Epidermal melanocyte (primary cell): ENCODE data around the gene NAALAD2.
"Not testable (repeated sequence)": the region's sequence is repeated elsewhere in the genome, so short reads cannot be mapped to it uniquely, and the experiment has no call there.

Source experiments
- DNase-seq: peaks from one replicate; pipeline ENCODE4 v3.0.0; 2011; ENCODE audit warnings: low spot score; ENCODE audit not compliant: insufficient read length

The NAALAD2 gene

GRCh38 chr11:90134478-90135003, at the start of gene NAALAD2:
Gene NAALAD2, plus strand, starts transcription at chr11:90134663. Its CDS starts 96 bp downstream, at chr11:90134759.
- peak; percentile 17 for DNase-seq

GRCh38 chr11:90085650-90086049, 48.8 kb upstream of the NAALAD2 start, which contains the start of gene UBTFL1:
Gene UBTFL1, plus strand, starts transcription at chr11:90085950. Its CDS starts 0 bp downstream, at chr11:90085950.
- DNase-seq = not testable (repeated sequence)

GRCh38 chr11:90088731-90089130, 45.7 kb upstream of the NAALAD2 start:
- DNase-seq = not testable (repeated sequence)

GRCh38 chr11:90095230-90095924, 39.1 kb upstream of the NAALAD2 start:
- DNase-seq = not testable (repeated sequence)

GRCh38 chr11:90098261-90098660, 36.2 kb upstream of the NAALAD2 start:
- DNase-seq = not testable (repeated sequence)

GRCh38 chr11:90100431-90100830, 34.0 kb upstream of the NAALAD2 start:
- DNase-seq = no peak

- DNase-seq = no peak
These were observed 20.9 kb upstream of the NAALAD2 start for GRCh38 chr11:90113541-90113940.

- DNase-seq = no peak
These were observed 14.3 kb upstream of the NAALAD2 start for GRCh38 chr11:90120191-90120590.

GRCh38 chr11:90124371-90124770, 10.1 kb upstream of the NAALAD2 start:
- no peak for DNase-seq

GRCh38 chr11:90124946-90125345, 9.5 kb upstream of the NAALAD2 start:
- no peak for DNase-seq

GRCh38 chr11:90133560-90134477, 644 bp upstream of the NAALAD2 start:
- DNase-seq = no peak

GRCh38 chr11:90135016-90135415, 553 bp downstream of the NAALAD2 start:
- no peak for DNase-seq

GRCh38 chr11:90148900-90149299, 14.4 kb downstream of the NAALAD2 start:
- no peak for DNase-seq

- DNase-seq = not testable (repeated sequence)
These were observed 32.6 kb downstream of the NAALAD2 start for GRCh38 chr11:90166982-90167573.

GRCh38 chr11:90167704-90168103, 33.2 kb downstream of the NAALAD2 start:
- DNase-seq = not testable (repeated sequence)

GRCh38 chr11:90168571-90168970, 34.1 kb downstream of the NAALAD2 start:
- DNase-seq = no peak

- DNase-seq = no peak
These were observed 36.9 kb downstream of the NAALAD2 start for GRCh38 chr11:90171359-90171758.

- no peak for DNase-seq
These were observed 41.6 kb downstream of the NAALAD2 start for GRCh38 chr11:90176069-90176468.

GRCh38 chr11:90178751-90179150, 44.3 kb downstream of the NAALAD2 start:
- DNase-seq = no peak

- DNase-seq = no peak
These were observed 45.5 kb downstream of the NAALAD2 start for GRCh38 chr11:90179923-90180322.

GRCh38 chr11:90187839-90188238, 53.4 kb downstream of the NAALAD2 start:
- no peak for DNase-seq

GRCh38 chr11:90189011-90189410, 54.5 kb downstream of the NAALAD2 start:
- no peak for DNase-seq
